ENCODE results near the gene GATA1. TPM values are rescaled to one million over a fixed set of nuclear protein-coding genes. Genes with fewer than 3 reads are reported as not detected.

The GATA1 gene
- total RNA-seq, 2 experiments from 2014 or later = not detected

DNA sequence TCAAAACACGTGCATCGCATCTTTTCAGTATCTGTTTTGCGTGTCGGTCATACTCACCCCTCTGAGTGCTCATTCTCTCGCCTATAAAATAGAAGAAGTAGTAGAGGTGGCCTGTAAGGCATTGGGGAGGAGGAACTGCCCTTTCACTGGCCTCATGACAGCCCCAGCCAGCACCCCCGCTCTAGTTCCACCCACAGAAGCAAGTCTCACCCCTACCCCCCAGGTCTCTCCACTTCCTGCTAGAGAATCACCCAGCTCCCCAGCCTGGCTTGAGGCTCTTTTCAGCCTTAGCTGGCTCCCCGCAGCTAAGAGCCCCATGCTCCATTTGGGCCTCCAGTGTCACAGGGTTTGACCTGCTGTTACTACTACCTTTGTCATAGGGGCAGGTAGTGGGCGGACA lies 27.3 kb downstream of the GATA1 start:
- Histone ChIP-seq H3K27ac (ENCODE audit: low read depth in 1 of 2, low read length in 2 of 2) (no peak overlapping the region), H3K36me3 (ENCODE audit: insufficient read depth, low read length) (peaks cover 16% of the 10 kb centered on the region), H3K4me1 (ENCODE audit: insufficient read depth, low read length) (no peaks in the 10 kb centered on the region), H3K9me3 (ENCODE audit: control insufficient read depth in 1 of 2, insufficient read depth in 1 of 2, low read length in 2 of 2) (no peaks in the 10 kb centered on the region), H3K4me3 (ENCODE audit: low read length) (no peak overlapping the region), H3K27me3 (ENCODE audit: control insufficient read depth in 1 of 2, insufficient read depth in 2 of 2, low read length in 2 of 2) (no peaks in the 10 kb centered on the region)
- H3K27me3 Mint-ChIP-seq = no peaks in the 10 kb centered on the region
- H3K4me1 Mint-ChIP-seq (ENCODE audit: low read depth) = no peaks in the 10 kb centered on the region
- H3K9me3 Mint-ChIP-seq = no peaks in the 10 kb centered on the region
- DNase-seq (no peak), ATAC-seq (ENCODE audit: poor library complexity) (no peak)
- H3K4me3 Mint-ChIP-seq = no peak overlapping the region
- ChIA-PET CTCF (no interaction called here), POLR2A (no interaction called here)
- H3K36me3 Mint-ChIP-seq (ENCODE audit: low read depth) = peaks cover 31% of the 10 kb centered on the region
- intact Hi-C loops (cut with DNase I, micrococcal nuclease) = no loop called here
- TF ChIP-seq, protein P1, sequence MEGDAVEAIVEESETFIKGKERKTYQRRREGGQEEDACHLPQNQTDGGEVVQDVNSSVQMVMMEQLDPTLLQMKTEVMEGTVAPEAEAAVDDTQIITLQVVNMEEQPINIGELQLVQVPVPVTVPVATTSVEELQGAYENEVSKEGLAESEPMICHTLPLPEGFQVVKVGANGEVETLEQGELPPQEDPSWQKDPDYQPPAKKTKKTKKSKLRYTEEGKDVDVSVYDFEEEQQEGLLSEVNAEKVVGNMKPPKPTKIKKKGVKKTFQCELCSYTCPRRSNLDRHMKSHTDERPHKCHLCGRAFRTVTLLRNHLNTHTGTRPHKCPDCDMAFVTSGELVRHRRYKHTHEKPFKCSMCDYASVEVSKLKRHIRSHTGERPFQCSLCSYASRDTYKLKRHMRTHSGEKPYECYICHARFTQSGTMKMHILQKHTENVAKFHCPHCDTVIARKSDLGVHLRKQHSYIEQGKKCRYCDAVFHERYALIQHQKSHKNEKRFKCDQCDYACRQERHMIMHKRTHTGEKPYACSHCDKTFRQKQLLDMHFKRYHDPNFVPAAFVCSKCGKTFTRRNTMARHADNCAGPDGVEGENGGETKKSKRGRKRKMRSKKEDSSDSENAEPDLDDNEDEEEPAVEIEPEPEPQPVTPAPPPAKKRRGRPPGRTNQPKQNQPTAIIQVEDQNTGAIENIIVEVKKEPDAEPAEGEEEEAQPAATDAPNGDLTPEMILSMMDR (IDR thresholded peaks at IDR 0.05) = no peak
- no peak overlapping the region for H3K27ac Mint-ChIP-seq

DNA sequence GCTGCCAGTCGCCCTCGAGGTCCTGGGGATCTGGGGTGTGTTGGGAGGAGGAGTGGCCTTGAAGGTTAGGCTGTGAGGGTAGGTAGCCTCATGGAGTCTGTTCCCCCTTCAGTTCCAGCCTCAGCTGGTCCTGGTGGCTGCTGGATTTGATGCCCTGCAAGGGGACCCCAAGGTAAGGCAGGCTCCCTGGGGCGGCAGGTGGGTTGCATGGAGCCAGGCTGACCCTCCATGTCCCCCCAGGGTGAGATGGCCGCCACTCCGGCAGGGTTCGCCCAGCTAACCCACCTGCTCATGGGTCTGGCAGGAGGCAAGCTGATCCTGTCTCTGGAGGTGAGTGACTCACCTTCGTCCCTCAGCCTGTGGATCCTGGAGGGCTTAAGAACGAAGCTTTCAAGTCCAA lies 28.3 kb downstream of the GATA1 start:
- Histone ChIP-seq H3K27ac (ENCODE audit: low read depth in 1 of 2, low read length in 2 of 2) (no peak overlapping the region), H3K9me3 (ENCODE audit: control insufficient read depth in 1 of 2, insufficient read depth in 1 of 2, low read length in 2 of 2) (no peaks in the 10 kb centered on the region), H3K36me3 (ENCODE audit: insufficient read depth, low read length) (peaks cover 16% of the 10 kb centered on the region), H3K27me3 (ENCODE audit: control insufficient read depth in 1 of 2, insufficient read depth in 2 of 2, low read length in 2 of 2) (no peaks in the 10 kb centered on the region), H3K4me3 (ENCODE audit: low read length) (no peak overlapping the region), H3K4me1 (ENCODE audit: insufficient read depth, low read length) (no peaks in the 10 kb centered on the region)
- Mint-ChIP-seq H3K27me3 (no peaks in the 10 kb centered on the region), H3K9me3 (no peaks in the 10 kb centered on the region), H3K4me3 (no peak overlapping the region), H3K36me3 (ENCODE audit: low read depth) (peaks cover 41% of the 10 kb centered on the region), H3K4me1 (ENCODE audit: low read depth) (no peaks in the 10 kb centered on the region), H3K27ac (no peak overlapping the region)
- ATAC-seq (ENCODE audit: poor library complexity) = no peak
- CTCF ChIA-PET = no interaction called here
- intact Hi-C loops (cut with DNase I, micrococcal nuclease) = no loop called here
- POLR2A ChIA-PET = no interaction called here
- TF ChIP-seq, protein P1 (IDR thresholded peaks at IDR 0.05) = no peak
- DNase-seq = no peak

DNA sequence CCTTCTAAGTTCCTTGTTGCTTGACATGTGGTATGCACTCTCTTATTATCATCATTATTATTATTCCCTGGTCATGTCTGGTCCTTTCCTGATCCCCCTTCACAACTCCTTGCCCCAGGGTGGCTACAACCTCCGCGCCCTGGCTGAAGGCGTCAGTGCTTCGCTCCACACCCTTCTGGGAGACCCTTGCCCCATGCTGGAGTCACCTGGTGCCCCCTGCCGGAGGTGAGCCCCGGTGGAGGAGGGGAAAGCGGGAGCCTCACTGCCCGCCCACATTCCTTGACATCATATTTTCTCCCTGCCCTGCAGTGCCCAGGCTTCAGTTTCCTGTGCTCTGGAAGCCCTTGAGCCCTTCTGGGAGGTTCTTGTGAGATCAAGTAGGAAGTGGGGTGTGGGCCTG lies 28.9 kb downstream of the GATA1 start:
- no peak overlapping the region for H3K27ac ChIP-seq (ENCODE audit: low read depth in 1 of 2, low read length in 2 of 2)
- H3K36me3 ChIP-seq (ENCODE audit: insufficient read depth, low read length) = peaks cover 16% of the 10 kb centered on the region
- no peak overlapping the region for H3K4me3 ChIP-seq (ENCODE audit: low read length)
- no peak for DNase-seq
- Mint-ChIP-seq H3K4me1 (ENCODE audit: low read depth) (no peaks in the 10 kb centered on the region), H3K27ac (no peak overlapping the region), H3K4me3 (no peak overlapping the region), H3K36me3 (ENCODE audit: low read depth) (peaks cover 45% of the 10 kb centered on the region), H3K27me3 (no peaks in the 10 kb centered on the region), H3K9me3 (no peaks in the 10 kb centered on the region)
- no peak for ATAC-seq (ENCODE audit: poor library complexity)
- no peaks in the 10 kb centered on the region for H3K27me3 ChIP-seq (ENCODE audit: control insufficient read depth in 1 of 2, insufficient read depth in 2 of 2, low read length in 2 of 2)
- TF ChIP-seq, protein P1 (IDR thresholded peaks at IDR 0.05) = no peak
- no peaks in the 10 kb centered on the region for H3K9me3 ChIP-seq (ENCODE audit: control insufficient read depth in 1 of 2, insufficient read depth in 1 of 2, low read length in 2 of 2)
- intact Hi-C loops (cut with DNase I, micrococcal nuclease) = no loop called here
- CTCF ChIA-PET = no interaction called here
- POLR2A ChIA-PET = no interaction called here
- H3K4me1 ChIP-seq (ENCODE audit: insufficient read depth, low read length) = no peaks in the 10 kb centered on the region
